HepG2 (cell line): ENCODE results near the gene LRRC45. TPM values are rescaled to one million over a fixed set of nuclear protein-coding genes. Genes with fewer than 3 reads are reported as not detected.

Experiments
- SMYD3 ChIP-seq: sonication (generic); formaldehyde crosslinking; IDR thresholded peaks from 2 replicates; pipeline ENCODE4 v1.8.1; 2023; ENCODE audit warnings: mild to moderate bottlenecking, missing genetic modification reagents
- SRSF1 ChIP-seq: fragments of 200-400 bp; formaldehyde crosslinking; optimal IDR thresholded peaks from 2 replicates; pipeline ENCODE3; 2017; ENCODE audit warnings: mild to moderate bottlenecking, low read depth, low read length, moderate library complexity
- ZFY ChIP-seq: sonication (generic); formaldehyde crosslinking; IDR thresholded peaks from 2 replicates; pipeline ENCODE4 v1.4.0; 2020; ENCODE audit warnings: missing genetic modification reagents
- ZNF75D ChIP-seq: sonication (generic); formaldehyde crosslinking; IDR thresholded peaks from 2 replicates; pipeline ENCODE4 v1.8.1; 2023; ENCODE audit warnings: missing genetic modification reagents, mild to moderate bottlenecking, borderline replicate concordance
- ZSCAN21 ChIP-seq: sonication (generic); formaldehyde crosslinking; IDR thresholded peaks from 2 replicates; pipeline ENCODE4 v1.8.0; 2022; ENCODE audit warnings: mild to moderate bottlenecking, missing genetic modification reagents, moderate library complexity, borderline replicate concordance
- polyA plus RNA-seq, 8 experiments: library from polyadenylated mRNA; depleted of rRNA in 3 of 8; stranded (reverse) in 7 of 8; unstranded in 1 of 8; fragments of >200 nt; fragmentation: Illumina TruSeq in 4 of 8; extraction: Trizol in 4 of 8; gene quantifications; 2 replicates each; pipeline versions ENCODE4 v1.2.1 to v1.2.3, GENCODE V29; 2011 to 2016; ENCODE audit warnings: low read depth in 4 of 8, missing spikeins in 1 of 8, mixed read lengths in 1 of 8; ENCODE audit not compliant: insufficient read depth in 1 of 8
- total RNA-seq, 5 experiments: library from RNA; depleted of rRNA; stranded (reverse); fragments of >200 nt; fragmentation: Illumina TruSeq; extraction: Trizol; gene quantifications; 2 replicates each; pipeline ENCODE4 v1.2.3, GENCODE V29; 2016; ENCODE audit warnings: low read depth in 1 of 5
- TF ChIP-seq, protein P1 (sequence below): sonication (generic); formaldehyde crosslinking; IDR thresholded peaks from 2 replicates; pipeline ENCODE4 v1.5.0; 2020; ENCODE audit warnings: mild to moderate bottlenecking, missing genetic modification reagents
- TF ChIP-seq, protein P2 (sequence below): sonication (generic); formaldehyde crosslinking; IDR thresholded peaks from 2 replicates; pipeline ENCODE4 v1.4.0; 2020; ENCODE audit warnings: missing genetic modification reagents
- TF ChIP-seq, protein P3 (sequence below): IDR thresholded peaks from 2 replicates; pipeline ENCODE4 v1.6.1; 2016; ENCODE audit warnings: missing compliant biosample characterization, missing genetic modification reagents, borderline replicate concordance

Gene LRRC45
- total and polyA plus RNA-seq, 2 of the 13 experiments (the other 11 are each of a cell fraction or from before 2014, with no cell fraction given): 11.6 to 48.1 TPM

- TF ChIP-seq, protein P1, sequence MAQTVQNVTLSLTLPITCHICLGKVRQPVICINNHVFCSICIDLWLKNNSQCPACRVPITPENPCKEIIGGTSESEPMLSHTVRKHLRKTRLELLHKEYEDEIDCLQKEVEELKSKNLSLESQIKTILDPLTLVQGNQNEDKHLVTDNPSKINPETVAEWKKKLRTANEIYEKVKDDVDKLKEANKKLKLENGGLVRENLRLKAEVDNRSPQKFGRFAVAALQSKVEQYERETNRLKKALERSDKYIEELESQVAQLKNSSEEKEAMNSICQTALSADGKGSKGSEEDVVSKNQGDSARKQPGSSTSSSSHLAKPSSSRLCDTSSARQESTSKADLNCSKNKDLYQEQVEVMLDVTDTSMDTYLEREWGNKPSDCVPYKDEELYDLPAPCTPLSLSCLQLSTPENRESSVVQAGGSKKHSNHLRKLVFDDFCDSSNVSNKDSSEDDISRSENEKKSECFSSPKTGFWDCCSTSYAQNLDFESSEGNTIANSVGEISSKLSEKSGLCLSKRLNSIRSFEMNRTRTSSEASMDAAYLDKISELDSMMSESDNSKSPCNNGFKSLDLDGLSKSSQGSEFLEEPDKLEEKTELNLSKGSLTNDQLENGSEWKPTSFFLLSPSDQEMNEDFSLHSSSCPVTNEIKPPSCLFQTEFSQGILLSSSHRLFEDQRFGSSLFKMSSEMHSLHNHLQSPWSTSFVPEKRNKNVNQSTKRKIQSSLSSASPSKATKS: no peak; the same call in 1 of the 2 replicates
- TF ChIP-seq ZSCAN21 (CRISPR knock-in tag) (peak; percentile 35), ZNF75D (no peak), SMYD3 (CRISPR knock-in tag) (peak; percentile 83; the same call in 1 of the 2 replicates), SRSF1 (peak; percentile 100), ZFY (CRISPR knock-in tag) (peak; percentile 76)
- TF ChIP-seq, protein P2, sequence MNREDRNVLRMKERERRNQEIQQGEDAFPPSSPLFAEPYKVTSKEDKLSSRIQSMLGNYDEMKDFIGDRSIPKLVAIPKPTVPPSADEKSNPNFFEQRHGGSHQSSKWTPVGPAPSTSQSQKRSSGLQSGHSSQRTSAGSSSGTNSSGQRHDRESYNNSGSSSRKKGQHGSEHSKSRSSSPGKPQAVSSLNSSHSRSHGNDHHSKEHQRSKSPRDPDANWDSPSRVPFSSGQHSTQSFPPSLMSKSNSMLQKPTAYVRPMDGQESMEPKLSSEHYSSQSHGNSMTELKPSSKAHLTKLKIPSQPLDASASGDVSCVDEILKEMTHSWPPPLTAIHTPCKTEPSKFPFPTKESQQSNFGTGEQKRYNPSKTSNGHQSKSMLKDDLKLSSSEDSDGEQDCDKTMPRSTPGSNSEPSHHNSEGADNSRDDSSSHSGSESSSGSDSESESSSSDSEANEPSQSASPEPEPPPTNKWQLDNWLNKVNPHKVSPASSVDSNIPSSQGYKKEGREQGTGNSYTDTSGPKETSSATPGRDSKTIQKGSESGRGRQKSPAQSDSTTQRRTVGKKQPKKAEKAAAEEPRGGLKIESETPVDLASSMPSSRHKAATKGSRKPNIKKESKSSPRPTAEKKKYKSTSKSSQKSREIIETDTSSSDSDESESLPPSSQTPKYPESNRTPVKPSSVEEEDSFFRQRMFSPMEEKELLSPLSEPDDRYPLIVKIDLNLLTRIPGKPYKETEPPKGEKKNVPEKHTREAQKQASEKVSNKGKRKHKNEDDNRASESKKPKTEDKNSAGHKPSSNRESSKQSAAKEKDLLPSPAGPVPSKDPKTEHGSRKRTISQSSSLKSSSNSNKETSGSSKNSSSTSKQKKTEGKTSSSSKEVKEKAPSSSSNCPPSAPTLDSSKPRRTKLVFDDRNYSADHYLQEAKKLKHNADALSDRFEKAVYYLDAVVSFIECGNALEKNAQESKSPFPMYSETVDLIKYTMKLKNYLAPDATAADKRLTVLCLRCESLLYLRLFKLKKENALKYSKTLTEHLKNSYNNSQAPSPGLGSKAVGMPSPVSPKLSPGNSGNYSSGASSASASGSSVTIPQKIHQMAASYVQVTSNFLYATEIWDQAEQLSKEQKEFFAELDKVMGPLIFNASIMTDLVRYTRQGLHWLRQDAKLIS (CRISPR knock-in tag): peak; percentile 92
- TF ChIP-seq, protein P3, sequence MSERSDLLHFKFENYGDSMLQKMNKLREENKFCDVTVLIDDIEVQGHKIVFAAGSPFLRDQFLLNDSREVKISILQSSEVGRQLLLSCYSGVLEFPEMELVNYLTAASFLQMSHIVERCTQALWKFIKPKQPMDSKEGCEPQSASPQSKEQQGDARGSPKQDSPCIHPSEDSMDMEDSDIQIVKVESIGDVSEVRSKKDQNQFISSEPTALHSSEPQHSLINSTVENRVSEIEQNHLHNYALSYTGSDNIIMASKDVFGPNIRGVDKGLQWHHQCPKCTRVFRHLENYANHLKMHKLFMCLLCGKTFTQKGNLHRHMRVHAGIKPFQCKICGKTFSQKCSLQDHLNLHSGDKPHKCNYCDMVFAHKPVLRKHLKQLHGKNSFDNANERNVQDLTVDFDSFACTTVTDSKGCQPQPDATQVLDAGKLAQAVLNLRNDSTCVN (CRISPR knock-in tag): no peak
- TF ChIP-seq, all 625 proteins: peak for 254
Measured at GRCh38 chr17:81994593-81995462, 28.3 kb upstream of the LRRC45 start (continued).
